Thoracic aorta (tissue), 2 donors: ENCODE data around the gene BACH1. TPM values are rescaled to one million over a fixed set of nuclear protein-coding genes. Genes with fewer than 3 reads are reported as not detected.

Source experiments
- ATAC-seq: fragments of 150-250 bp; one replicate; pipeline ENCODE4 v1.8.0; 2017; ENCODE audit warnings: low read depth; ENCODE audit not compliant: insufficient number of reproducible peaks, low FRiP score
- DNase-seq: peaks from one replicate; pipeline ENCODE4 v3.0.0-alpha.2; 2020; ENCODE audit warnings: low spot score
- H3K27ac ChIP-seq, 2 donors: fragments of 200-600 bp; sonication (generic); 1 replicate in 1 of 2; 2 replicates in 1 of 2; pipeline ENCODE4 v1.5.1; 2016; ENCODE audit warnings: mild to moderate bottlenecking in 2 of 2, moderate library complexity in 2 of 2
- H3K27me3 ChIP-seq: fragments of 200-600 bp; sonication (generic); replicated peaks from 2 replicates; pipeline ENCODE4 v1.6.0; 2016; ENCODE audit warnings: mild to moderate bottlenecking; ENCODE audit not compliant: insufficient read depth
- H3K36me3 ChIP-seq: fragments of 200-600 bp; sonication (generic); one replicate; pipeline ENCODE4 v1.5.1; 2016
- H3K4me1 ChIP-seq, 2 donors: fragments of 200-600 bp; sonication (generic); 1 replicate in 1 of 2; 2 replicates in 1 of 2; pipeline versions ENCODE4 v1.5.1 to v1.6.0; 2016; ENCODE audit warnings: low read depth in 2 of 2, mild to moderate bottlenecking in 1 of 2; ENCODE audit not compliant: control insufficient read depth in 1 of 2
- H3K4me3 ChIP-seq: fragments of 200-600 bp; sonication (generic); 2 replicates; pipeline ENCODE4 v1.5.1; 2016; ENCODE audit warnings: mild to moderate bottlenecking
- H3K9me3 ChIP-seq: fragments of 200-600 bp; sonication (generic); 2 replicates; pipeline ENCODE4 v1.5.1; 2016
- total RNA-seq, 2 donors: library from RNA; depleted of rRNA; stranded (reverse); fragments of >200 nt; gene quantifications; one replicate each; pipeline versions ENCODE4 v1.1.0 to v1.2.3, GENCODE V29; 2016
- TF ChIP-seq, protein P1 (sequence below): fragments of 200-600 bp; sonication (generic); IDR thresholded peaks from one replicate; pipeline ENCODE4 v1.5.1; 2019; ENCODE audit warnings: antibody characterized with exemption

The BACH1 gene
- total RNA-seq, 2 donors from 2014 or later = 47.0 to 93.0 TPM

DNA sequence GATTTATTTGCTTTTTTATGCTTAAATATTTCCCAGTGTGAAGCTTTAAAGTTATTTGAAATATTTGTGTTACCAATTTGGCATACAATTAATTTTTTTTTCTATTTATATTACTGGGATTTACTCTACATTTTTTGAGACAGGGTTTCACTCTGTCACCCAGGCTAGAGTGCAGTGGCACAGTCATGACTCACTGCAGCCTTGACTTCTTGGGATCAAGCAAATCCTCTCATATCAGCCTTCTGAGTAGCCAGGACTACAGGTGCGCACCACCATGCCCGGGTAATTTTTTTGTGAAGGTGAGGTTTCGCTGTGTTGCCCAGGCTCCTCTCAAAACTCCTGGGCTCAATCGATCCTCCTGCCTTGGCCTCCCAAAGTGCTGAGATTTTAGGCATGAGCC, 39.5 kb downstream of the BACH1 start:
- TF ChIP-seq, protein P1, sequence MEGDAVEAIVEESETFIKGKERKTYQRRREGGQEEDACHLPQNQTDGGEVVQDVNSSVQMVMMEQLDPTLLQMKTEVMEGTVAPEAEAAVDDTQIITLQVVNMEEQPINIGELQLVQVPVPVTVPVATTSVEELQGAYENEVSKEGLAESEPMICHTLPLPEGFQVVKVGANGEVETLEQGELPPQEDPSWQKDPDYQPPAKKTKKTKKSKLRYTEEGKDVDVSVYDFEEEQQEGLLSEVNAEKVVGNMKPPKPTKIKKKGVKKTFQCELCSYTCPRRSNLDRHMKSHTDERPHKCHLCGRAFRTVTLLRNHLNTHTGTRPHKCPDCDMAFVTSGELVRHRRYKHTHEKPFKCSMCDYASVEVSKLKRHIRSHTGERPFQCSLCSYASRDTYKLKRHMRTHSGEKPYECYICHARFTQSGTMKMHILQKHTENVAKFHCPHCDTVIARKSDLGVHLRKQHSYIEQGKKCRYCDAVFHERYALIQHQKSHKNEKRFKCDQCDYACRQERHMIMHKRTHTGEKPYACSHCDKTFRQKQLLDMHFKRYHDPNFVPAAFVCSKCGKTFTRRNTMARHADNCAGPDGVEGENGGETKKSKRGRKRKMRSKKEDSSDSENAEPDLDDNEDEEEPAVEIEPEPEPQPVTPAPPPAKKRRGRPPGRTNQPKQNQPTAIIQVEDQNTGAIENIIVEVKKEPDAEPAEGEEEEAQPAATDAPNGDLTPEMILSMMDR = no peak
- no peak overlapping the region for H3K4me3 ChIP-seq
- H3K27ac ChIP-seq = no peak overlapping the region
- H3K36me3 ChIP-seq = no peaks in the 10 kb centered on the region
- ATAC-seq (no peak), DNase-seq (no peak)
- H3K9me3 ChIP-seq = no peaks in the 10 kb centered on the region
- peaks cover 26 to 30% of the 10 kb centered on the region in 2 donors for H3K4me1 ChIP-seq
- H3K27me3 ChIP-seq = no peaks in the 10 kb centered on the region

DNA sequence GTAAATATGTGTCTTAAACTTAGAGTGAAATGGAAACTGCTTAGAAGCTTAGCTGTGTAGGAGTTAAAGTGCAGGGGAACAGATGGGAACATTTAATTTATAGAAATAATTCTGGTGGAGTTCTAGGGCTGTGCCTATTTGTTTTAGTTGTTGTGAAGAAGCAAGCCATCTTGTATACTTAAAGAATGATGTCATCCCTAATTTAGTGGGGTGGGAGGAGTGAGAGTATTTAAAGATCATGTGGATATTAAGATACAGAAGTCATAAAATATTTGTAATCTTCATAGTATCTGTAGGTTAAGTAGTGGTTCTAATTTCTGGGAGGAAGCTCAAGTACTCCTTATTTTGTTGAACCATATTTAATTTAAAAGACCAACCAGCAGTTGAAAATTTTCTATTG, 41.5 kb downstream of the BACH1 start:
- no peaks in the 10 kb centered on the region for H3K9me3 ChIP-seq
- peaks cover 18 to 34% of the 10 kb centered on the region in 2 donors for H3K4me1 ChIP-seq
- H3K36me3 ChIP-seq = no peaks in the 10 kb centered on the region
- no peak for DNase-seq
- H3K27ac ChIP-seq = no peak overlapping the region
- TF ChIP-seq, protein P1 = no peak
- H3K27me3 ChIP-seq = no peaks in the 10 kb centered on the region
- no peak for ATAC-seq
- no peak overlapping the region for H3K4me3 ChIP-seq

DNA sequence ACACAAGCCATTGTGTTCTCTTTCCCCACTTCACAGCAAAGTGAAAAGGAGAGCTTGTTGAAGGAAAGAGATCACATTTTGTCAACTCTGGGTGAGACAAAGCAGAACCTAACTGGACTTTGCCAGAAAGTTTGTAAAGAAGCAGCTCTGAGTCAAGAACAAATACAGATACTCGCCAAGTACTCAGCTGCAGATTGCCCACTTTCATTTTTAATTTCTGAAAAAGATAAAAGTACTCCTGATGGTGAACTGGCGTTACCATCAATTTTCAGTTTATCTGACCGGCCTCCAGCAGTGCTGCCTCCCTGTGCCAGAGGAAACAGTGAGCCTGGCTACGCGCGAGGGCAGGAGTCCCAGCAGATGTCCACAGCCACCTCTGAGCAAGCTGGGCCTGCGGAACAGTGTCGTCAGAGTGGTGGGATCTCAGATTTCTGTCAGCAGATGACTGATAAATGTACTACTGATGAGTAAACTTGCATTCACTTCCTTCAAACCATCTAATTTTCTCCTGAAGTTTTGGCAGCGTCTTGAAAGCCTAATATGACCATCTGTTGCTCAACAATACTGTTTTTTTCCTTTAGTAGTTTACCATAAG, 43.7 kb downstream of the BACH1 start:
- H3K4me1 ChIP-seq = peaks cover 25 to 42% of the 10 kb centered on the region in 2 donors
- H3K9me3 ChIP-seq = no peaks in the 10 kb centered on the region
- H3K36me3 ChIP-seq = no peaks in the 10 kb centered on the region
- ATAC-seq = peak; percentile 30
- H3K27ac ChIP-seq = peak overlapping the region; percentile 29 to 63
- H3K27me3 ChIP-seq = no peaks in the 10 kb centered on the region
- peak overlapping the region; percentile 36 for H3K4me3 ChIP-seq
- DNase-seq = peak; percentile 22
- TF ChIP-seq, protein P1 = no peak

DNA sequence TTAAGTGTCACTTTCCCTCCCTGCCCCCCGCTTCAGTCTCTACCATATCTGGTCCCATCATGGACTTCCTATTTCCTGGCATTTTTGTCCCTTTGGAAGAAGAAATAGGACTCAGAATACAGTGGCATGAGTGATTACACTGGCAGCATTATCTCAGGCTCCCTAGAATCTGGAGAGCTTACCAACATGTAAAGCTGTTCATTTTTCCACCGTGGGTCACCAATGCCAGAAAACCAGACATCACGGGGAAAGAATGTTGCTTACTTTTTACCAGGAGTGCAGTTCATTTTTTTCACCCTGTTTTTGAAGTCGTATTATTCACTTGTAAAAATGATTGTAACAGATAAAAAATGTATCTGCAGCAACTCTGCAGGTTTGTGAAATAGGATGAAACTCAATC, 44.8 kb downstream of the BACH1 start:
- Histone ChIP-seq H3K4me3 (no peak overlapping the region), H3K36me3 (no peaks in the 10 kb centered on the region), H3K4me1 (peaks cover 27 to 50% of the 10 kb centered on the region in 2 donors), H3K27me3 (no peaks in the 10 kb centered on the region), H3K27ac (peak overlapping the region; percentile 29 to 63), H3K9me3 (no peaks in the 10 kb centered on the region)
- no peak for ATAC-seq
- TF ChIP-seq, protein P1 = no peak
- DNase-seq = no peak

DNA sequence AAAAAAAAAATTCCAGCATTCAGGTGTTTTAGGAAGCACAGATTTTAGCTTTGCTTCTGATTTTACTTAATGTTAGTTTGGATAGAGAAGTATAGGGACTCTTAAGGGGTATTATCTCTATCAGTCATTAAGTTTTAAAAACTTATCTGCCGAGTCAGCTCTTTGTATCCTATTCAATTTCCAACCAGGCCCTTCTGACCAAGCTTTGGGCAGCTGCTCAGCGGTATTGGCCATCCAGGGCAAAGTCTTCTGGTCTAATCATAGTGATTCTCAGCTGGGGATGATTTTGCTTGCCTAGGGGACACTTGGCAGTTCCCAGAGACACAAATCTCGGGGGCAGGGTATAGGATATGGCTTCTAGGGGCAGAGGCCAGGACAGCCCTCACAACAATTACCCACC, 47.6 kb downstream of the BACH1 start:
- H3K9me3 ChIP-seq = no peaks in the 10 kb centered on the region
- no peaks in the 10 kb centered on the region for H3K36me3 ChIP-seq
- no peak overlapping the region for H3K27ac ChIP-seq
- ATAC-seq (no peak), DNase-seq (no peak)
- H3K4me1 ChIP-seq = peaks cover 23 to 55% of the 10 kb centered on the region in 2 donors
- no peaks in the 10 kb centered on the region for H3K27me3 ChIP-seq
- TF ChIP-seq, protein P1 = no peak
- no peak overlapping the region for H3K4me3 ChIP-seq
